ENCODE data around the gene SMG1. TPM values are rescaled to one million over a fixed set of nuclear protein-coding genes. Genes with fewer than 3 reads are reported as not detected.

Gene SMG1
- total RNA-seq: 50.1 and 69.7 TPM in 2 replicates

DNA sequence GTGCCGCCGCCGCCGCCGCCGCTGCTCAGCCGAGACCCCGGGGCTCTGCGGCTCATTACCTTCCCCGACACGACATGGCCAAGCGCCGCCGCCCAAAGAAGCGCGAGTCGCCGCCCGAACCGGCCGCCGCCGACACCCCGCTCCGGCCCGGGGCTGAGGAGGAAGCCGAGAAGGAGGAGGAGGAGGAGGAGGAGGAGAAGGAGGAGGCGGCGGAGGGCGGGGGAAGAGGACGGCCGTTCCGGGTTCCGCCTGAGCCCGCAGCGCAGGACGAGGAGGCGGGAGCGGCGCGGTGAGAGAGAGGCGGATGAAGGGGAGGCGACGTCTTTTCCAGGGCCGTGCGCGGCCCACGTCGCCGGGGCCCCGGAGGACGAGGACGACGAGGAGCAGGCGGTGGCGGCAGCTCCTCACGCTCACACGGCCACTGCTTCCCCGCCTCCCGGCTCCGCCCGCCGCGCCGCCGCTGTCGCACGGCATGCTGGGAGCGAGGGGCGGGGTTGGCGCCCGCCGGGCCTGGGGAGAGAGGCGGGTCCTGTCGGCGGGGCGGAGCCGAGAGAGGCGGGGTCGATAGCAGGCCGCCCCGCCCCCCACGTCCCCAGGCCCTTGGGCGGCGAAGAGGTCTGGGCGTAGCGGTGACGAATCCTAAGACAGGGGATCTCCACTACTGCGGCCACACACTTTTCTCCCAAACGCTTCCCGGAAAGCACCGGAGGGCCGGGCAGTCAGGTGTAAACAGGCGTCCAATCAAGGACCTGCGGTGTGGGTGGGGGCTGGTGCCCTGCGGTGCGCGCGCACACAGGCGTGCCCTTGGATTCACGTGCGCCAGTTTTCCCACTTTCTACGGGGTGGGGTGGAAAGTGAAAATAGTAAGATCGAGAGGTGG lies at the start of gene SMG1:
Gene SMG1 (minus strand): TSS at position 423 of the 880 bp plus-strand sequence. CDS start 367 bp downstream, at position 56.

DNA sequence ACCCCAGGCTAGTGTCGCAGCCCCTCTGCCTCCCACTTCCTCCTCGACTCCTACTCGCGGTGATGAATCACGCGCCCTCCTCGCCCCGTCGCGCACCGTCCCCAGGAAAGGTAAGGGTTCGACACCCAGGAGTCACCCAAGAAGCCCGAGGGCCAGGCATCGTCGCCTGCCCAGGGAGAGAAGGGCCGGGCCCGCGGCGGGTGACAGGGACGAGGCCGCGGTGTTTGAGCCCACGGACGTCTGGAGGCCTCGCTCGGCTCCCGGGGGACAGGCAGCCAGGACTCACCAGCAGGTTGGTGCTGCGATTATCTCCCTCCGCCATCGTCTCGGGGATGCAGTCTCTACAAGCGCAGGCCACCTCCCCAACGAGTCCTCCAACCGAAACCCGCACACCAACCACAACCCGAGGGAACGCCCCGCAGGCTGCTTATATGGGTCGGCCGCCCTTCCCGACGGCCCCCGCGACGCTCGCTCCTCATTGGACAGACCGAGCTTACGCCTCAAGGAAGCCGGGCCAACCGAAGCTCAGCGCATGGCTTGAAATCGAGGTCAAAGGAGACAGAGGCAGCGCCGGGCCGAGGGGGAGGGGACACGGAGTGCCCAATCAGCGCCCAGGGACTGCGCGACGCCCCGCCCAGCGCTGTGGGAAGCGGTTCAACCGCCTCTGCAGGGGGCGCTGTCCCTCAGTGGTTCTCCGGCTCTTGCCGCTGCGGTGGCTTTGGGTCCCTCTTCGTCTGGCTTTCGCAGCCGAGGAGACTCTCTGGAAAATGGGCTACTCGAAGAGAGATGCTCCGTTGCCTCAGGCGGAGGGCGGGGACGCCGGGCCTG lies 124.8 kb downstream of the SMG1 start, which contains the start of gene ARL6IP1:
Gene ARL6IP1 (minus strand): TSS at position 405 of the 828 bp plus-strand sequence. CDS start 83 bp downstream, at position 322.

GRCh38 chr16:18789850-18790706 lies 136.1 kb downstream of the SMG1 start, which contains the start of gene RPS15A:
Gene RPS15A (minus strand): TSS chr16:18790334. CDS start chr16:18789113, 1,221 bp downstream.

Other genes with a start within 250 kb of the SMG1 start
- 2,040 and 2,241 TPM in 2 replicates for gene RPS15A, start 136.1 kb downstream of the SMG1 start, total RNA-seq
- gene ARL6IP1, start 124.9 kb downstream of the SMG1 start, total RNA-seq: 323 and 502 TPM in 2 replicates
- 3.7 and 4.0 TPM in 2 replicates for gene TMC7, start 57.5 kb upstream of the SMG1 start, total RNA-seq
- 21.4 and 26.6 TPM in 2 replicates for gene COQ7, start 141.2 kb upstream of the SMG1 start, total RNA-seq
- gene ITPRIPL2, start 187.6 kb upstream of the SMG1 start, total RNA-seq: 27.0 and 34.9 TPM in 2 replicates
- gene SYT17, start 241.8 kb upstream of the SMG1 start, total RNA-seq: 0.38 and 0.72 TPM in 2 replicates